ENCODE results near the gene ZNF200. TPM values are rescaled to one million over a fixed set of nuclear protein-coding genes. Genes with fewer than 3 reads are reported as not detected.

The ZNF200 gene
- total RNA-seq, 3 donors from 2014 or later = 3.5 to 11.1 (median 9.2) TPM

- no peak overlapping the region for H3K27ac ChIP-seq
- TF ChIP-seq CTCF (IDR thresholded peaks at IDR 0.05) (no peak), POLR2A (IDR thresholded peaks at IDR 0.05) (no peak), POLR2AphosphoS5 (IDR thresholded peaks at IDR 0.05) (no peak)
- no peaks in the 10 kb centered on the region for H3K4me1 ChIP-seq
- no peaks in the 10 kb centered on the region for H3K36me3 ChIP-seq
- H3K27me3 ChIP-seq = no peaks in the 10 kb centered on the region
- DNase-seq (ENCODE audit: low spot score in 2 of 2) = no peak
- H3K4me3 ChIP-seq = no peak overlapping the region
- H3K9me3 ChIP-seq = peaks cover 12 to 45% of the 10 kb centered on the region in 2 donors
- intact Hi-C loops (cut with DNase I; ENCODE audit: low total_unique reads) = no loop called here
Measured at GRCh38 chr16:3216263-3216640, 18.7 kb downstream of the ZNF200 start.

- Histone ChIP-seq H3K9me3 (peaks cover 7 to 39% of the 10 kb centered on the region in 2 donors), H3K4me1 (no peaks in the 10 kb centered on the region), H3K27me3 (no peaks in the 10 kb centered on the region), H3K36me3 (no peaks in the 10 kb centered on the region), H3K4me3 (no peak overlapping the region), H3K27ac (no peak overlapping the region)
- no peak for DNase-seq (ENCODE audit: low spot score in 2 of 2)
- TF ChIP-seq POLR2AphosphoS5 (IDR thresholded peaks at IDR 0.05) (no peak), CTCF (IDR thresholded peaks at IDR 0.05) (no peak), POLR2A (IDR thresholded peaks at IDR 0.05) (no peak)
- intact Hi-C loops (cut with DNase I; ENCODE audit: low total_unique reads) = no loop called here
Measured at GRCh38 chr16:3215601-3216262, 19.2 kb downstream of the ZNF200 start.

- peaks cover 3 to 34% of the 10 kb centered on the region in 2 donors for H3K9me3 ChIP-seq
- TF ChIP-seq POLR2A (IDR thresholded peaks at IDR 0.05) (no peak), POLR2AphosphoS5 (IDR thresholded peaks at IDR 0.05) (no peak), CTCF (IDR thresholded peaks at IDR 0.05) (no peak)
Measured at GRCh38 chr16:3214904-3215600, 19.9 kb downstream of the ZNF200 start.

GRCh38 chr16:3212567-3212966 lies 22.4 kb downstream of the ZNF200 start:
- intact Hi-C loops (cut with DNase I; ENCODE audit: low total_unique reads) = no loop called here
- Histone ChIP-seq H3K4me1 (no peaks in the 10 kb centered on the region), H3K36me3 (no peaks in the 10 kb centered on the region), H3K9me3 (peaks cover 3 to 22% of the 10 kb centered on the region in 2 donors), H3K27ac (no peak overlapping the region), H3K27me3 (no peaks in the 10 kb centered on the region), H3K4me3 (no peak overlapping the region)
- DNase-seq (ENCODE audit: low spot score in 2 of 2) = no peak
- TF ChIP-seq POLR2A (IDR thresholded peaks at IDR 0.05) = no peak
- TF ChIP-seq POLR2AphosphoS5 (IDR thresholded peaks at IDR 0.05) = no peak
- no peak for TF ChIP-seq CTCF (IDR thresholded peaks at IDR 0.05)

More at GRCh38 chr16:3214904-3215600, 19.9 kb downstream of the ZNF200 start:
- H3K4me1 ChIP-seq = no peaks in the 10 kb centered on the region
- no peak overlapping the region for H3K27ac ChIP-seq
- no peaks in the 10 kb centered on the region for H3K27me3 ChIP-seq
- no peak overlapping the region for H3K4me3 ChIP-seq
- H3K36me3 ChIP-seq = no peaks in the 10 kb centered on the region
- no peak for DNase-seq (ENCODE audit: low spot score in 2 of 2)
- intact Hi-C loops (cut with DNase I; ENCODE audit: low total_unique reads) = no loop called here

DNA sequence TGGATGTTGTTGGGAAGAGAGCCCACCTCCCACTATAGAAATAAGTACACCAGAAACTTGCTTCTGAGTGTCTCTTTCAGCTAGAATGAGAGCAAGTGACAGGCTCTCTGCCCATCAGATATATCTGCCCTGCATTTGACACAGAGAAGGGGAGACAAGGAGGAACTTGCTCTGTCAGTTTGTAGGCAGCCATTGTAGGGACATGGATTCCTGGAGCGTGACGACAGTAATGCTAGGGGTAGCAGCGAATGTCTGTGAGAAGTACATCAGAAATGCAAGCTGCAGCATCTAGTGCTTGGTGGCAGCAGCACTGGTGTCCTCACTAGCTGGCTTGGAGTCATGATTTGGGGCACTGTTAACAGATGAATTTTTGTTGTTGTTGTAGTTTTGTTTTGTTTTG lies 23.0 kb downstream of the ZNF200 start:
- Histone ChIP-seq H3K27ac (no peak overlapping the region), H3K4me3 (no peak overlapping the region)
- intact Hi-C loops (cut with DNase I; ENCODE audit: low total_unique reads) = no loop called here

More for the DNA sequence above, 23.0 kb downstream of the ZNF200 start:
- DNase-seq (ENCODE audit: low spot score in 2 of 2) = no peak
- Histone ChIP-seq H3K4me1 (no peaks in the 10 kb centered on the region), H3K27me3 (no peaks in the 10 kb centered on the region), H3K36me3 (no peaks in the 10 kb centered on the region), H3K9me3 (peaks cover 3 to 19% of the 10 kb centered on the region in 2 donors)
- TF ChIP-seq CTCF (IDR thresholded peaks at IDR 0.05) (no peak), POLR2A (IDR thresholded peaks at IDR 0.05) (no peak), POLR2AphosphoS5 (IDR thresholded peaks at IDR 0.05) (no peak)
